HS-27A (cell line): ENCODE results near the gene SPTAN1.
A peak's percentile ranks its signal among the peaks of the same experiment; 100 is the strongest.
"Not testable (repeated sequence)": the region's sequence is repeated elsewhere in the genome, so short reads cannot be mapped to it uniquely, and the experiment has no call there.

Experiments
- DNase-seq: peaks from one replicate; pipeline ENCODE4 v3.0.0-alpha.2; 2012; ENCODE audit warnings: low read depth, missing footprints

The SPTAN1 gene

GRCh38 chr9:128632486-128632885, 80.1 kb downstream of the SPTAN1 start:
- no peak for DNase-seq

GRCh38 chr9:128633057-128633456, 80.7 kb downstream of the SPTAN1 start:
- no peak for DNase-seq

DNA sequence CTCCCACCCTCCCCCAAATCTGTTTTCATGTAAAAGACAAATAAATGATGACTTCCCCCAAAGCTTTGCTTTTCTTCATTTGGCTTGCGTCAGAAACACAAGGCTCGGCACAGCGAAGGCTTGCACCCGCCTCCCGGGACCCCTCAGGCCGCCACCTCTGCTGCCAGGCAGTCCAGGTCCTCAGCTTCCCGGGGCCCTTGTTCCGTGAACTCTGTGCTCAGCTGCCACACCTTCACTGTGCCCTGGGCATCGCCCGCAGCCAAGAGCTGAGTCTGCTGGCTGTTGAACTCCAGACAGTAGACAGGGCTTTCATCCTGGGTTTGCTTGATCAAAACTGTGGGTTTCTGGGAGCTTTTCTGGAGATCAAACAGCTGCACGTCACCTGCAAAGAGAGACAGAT, 81.2 kb downstream of the SPTAN1 start:
- DNase-seq, result no peak

GRCh38 chr9:128634111-128634510, 81.7 kb downstream of the SPTAN1 start:
- DNase-seq, result no peak

DNA sequence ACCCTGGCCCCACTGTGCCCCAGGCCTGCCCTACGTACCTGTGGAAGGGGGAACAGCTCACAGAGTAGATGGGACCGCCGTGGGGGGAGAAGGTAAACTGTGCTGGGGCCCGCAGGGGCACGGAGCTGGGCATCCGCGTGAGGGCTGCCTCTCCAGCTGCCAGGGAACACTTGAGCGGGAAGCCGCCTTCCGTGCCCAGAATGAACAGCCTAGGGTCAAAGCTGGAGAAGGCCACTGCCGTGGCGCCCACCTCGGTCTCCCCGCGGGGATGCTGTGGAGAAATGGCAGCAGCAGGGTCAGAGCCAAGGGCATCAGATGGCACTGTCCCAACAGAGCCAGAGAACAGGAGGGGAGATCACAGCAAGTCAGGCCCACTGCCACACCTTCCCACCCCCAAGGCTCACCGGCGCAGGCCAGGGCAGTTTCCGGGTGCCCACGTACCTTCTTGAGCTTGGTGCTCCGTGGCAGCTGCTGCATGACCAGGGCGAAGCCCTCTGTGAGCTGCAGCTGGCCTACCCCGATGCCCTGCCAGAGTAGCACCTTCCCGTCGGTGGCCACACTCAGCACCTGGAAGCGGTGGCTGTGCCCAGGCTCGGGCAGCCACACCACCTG, 82.4 kb downstream of the SPTAN1 start:
- DNase-seq, result no peak

DNA sequence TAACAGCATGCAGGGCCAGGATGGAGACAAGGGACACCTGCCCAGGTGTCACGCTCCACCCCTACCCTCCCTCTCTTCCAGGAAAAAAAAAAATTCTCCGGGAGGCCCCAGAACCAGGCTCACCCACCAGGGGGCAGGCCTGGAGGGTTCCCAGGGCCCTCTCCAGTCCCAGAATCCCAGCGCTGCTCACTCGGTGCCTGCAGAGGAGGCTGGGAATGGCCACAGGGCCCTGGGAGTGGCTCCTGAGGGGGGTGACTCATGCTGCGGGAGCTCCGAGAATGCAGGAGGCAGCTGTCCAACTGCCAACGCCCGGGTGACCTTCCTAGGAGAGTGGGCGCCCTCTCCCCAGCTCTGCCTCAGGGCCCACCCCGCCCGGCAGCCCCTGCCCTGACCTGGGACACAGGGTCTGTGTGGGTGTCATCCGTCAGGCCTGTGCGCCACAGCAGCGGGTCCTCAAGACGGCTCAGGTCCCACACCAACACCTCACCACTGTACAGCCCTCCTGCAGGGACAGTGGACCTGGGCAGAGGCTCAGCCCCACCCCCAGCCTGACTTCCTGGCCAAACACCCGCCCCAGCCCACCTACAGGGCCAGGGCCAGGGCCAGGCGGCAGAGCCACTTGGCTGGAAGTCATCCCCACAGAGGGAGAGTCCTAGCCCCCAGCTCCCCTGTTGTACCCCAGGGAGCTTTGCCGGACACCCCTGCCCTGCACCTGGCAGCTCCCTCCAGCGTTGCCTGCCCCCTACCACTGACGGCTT, 83.1 kb downstream of the SPTAN1 start:
- peak; percentile 96 for DNase-seq

DNA sequence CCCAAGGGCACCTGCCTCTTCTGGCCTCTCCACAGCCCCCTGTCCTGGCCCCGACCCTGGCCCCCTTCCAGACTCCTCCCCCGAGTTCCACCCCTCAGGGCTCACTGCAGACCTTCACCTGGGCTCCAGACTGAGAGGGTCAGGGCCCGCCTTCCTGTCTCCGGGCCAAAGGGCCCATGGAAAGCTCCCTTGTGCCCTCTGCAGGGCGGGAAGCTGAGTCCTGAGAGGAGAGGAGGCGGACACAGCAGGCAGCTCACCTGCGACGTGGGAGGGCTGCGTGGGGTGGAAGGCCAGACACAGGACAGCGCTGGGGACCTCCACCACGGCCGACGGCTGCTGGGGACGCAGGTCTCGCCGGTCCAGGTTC, 83.6 kb downstream of the SPTAN1 start:
- DNase-seq, result no peak

GRCh38 chr9:128636556-128637530, 84.5 kb downstream of the SPTAN1 start:
- DNase-seq, result no peak

GRCh38 chr9:128637656-128638055, 85.3 kb downstream of the SPTAN1 start:
- DNase-seq, result no peak

- DNase-seq, result no peak
Observed at GRCh38 chr9:128638580-128638979, 86.2 kb downstream of the SPTAN1 start.

- DNase-seq, result no peak
Observed at GRCh38 chr9:128640603-128641002, 88.2 kb downstream of the SPTAN1 start.

- no peak for DNase-seq
Observed at GRCh38 chr9:128642675-128643245, 90.4 kb downstream of the SPTAN1 start.

DNA sequence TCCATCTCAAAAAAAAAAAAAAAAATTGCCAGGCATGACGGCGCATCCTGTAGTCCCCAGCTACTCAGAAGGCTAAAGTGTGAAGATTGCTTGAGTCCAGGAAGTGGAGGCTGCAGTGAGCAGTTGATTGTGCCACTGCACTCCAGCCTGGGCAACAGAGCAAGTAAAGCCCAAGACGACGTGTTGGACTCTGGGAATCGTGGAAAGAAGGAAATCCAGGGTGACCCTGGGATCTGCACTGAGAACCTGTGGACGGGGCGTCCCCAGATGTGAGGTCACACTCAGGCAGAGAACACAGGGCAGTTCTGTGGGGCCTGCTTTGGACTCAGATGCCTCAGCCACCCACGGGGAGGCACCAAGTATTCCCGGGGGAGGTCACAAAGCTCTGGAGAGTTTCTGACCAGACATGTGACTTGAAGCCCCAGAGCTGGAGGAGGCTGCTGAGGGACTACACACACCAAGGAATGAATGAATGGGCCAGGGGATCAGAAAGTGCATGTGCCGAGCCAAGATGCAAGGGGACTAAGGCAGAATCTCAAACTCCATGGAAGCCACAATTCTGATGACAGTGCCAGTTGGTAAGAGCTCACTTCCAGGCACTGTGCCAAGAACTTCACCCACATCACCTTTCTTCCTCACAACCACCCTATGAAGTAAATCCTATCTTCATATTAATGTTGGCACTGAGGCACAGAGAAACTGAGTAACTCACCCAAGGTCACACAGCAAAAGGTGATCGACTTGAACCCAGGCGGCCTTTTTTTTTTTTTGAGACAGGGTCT, 91.3 kb downstream of the SPTAN1 start:
- DNase-seq, result no peak

DNA sequence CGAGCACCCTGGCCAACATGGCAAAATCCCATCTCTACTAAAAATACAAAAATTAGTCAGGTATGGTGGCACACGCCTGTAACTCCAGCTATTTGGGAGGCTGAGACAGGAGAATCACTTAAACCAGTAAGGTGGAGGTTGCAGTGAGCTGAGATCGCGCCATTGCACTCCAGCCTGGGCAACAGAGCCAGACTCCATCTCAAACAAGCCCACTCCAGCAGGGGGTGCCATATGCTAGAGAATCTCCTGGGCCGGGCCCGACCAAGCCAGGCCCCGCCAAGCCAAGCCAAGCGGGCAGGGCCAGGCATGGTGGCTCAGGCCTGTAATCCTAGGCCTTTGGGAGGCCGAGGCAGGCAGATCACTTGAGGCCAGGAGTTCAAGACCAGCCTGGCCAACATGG, 95.8 kb downstream of the SPTAN1 start:
- DNase-seq, result not testable (repeated sequence)

- no peak for DNase-seq
Observed at GRCh38 chr9:128651798-128652197, 99.4 kb downstream of the SPTAN1 start.

GRCh38 chr9:128653908-128654307, 101.5 kb downstream of the SPTAN1 start:
- no peak for DNase-seq

DNA sequence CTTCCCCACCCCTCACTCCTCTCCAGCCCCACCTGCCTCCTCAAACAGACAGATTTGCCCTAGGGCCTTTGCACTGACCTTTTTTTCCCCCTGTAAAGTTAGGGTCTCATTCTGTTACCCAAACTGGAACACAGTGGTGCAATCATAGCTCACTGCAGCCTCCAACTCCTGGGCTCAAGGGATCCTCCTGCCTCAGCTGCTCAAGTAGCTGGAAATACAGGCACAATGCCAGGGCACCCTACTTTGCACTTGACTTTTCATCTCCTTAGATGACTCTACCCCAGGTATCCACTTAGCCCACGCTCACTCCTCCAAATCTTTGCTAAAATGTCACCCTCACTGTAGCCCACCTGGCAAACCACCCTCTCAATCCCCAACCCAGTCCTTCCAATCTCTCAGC, 102.1 kb downstream of the SPTAN1 start:
- DNase-seq, result no peak

DNA sequence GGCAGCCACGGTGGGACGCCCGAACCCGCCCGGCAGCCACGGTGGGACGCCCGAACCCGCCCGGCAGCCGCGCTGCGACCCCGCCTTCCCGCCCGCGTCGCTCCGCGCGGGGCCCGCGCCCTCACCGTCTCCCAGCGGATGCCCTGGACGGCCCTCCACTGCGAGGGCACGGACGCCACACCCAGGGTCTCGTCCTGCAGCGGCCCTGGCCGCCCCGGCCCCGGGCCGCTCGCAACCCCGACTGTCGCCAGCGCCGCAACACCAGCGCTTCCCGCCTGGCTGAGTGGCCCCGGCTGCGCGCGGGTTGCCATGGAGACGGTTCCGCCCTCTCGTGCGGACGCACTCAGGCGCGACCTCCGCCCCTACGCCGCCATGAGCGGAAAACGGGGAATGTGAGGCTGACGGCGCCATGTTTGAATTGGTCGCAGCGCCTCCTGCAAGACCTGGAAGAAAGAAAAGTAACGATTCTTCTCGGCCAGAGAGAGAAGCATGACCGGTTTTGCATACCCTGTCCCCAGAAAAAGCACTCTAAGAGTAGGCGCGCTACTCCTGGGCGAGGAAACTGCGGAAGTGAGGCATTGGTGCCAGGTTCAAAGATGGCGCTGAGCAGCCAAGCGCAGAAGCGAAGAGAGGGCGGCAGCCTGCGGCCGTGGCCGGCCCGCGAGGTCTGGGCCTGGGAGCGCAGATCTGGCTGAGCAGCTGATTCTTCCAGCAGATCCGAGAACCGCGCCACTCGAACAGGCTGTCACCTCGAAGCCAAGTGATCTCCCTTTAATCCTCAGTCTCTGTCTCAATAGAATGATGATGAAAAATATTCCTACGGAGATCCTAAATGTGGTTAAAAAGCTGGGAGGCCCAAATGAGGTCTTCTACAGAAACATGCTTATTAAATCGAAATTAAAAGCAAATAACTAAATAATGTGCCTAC, 104.3 kb downstream of the SPTAN1 start, which contains the start of gene DYNC2I2:
Gene DYNC2I2 (minus strand): TSS at position 432 of the 928 bp plus-strand sequence. CDS start 121 bp downstream, at position 311.
- peak; percentile 94 for DNase-seq

DNA sequence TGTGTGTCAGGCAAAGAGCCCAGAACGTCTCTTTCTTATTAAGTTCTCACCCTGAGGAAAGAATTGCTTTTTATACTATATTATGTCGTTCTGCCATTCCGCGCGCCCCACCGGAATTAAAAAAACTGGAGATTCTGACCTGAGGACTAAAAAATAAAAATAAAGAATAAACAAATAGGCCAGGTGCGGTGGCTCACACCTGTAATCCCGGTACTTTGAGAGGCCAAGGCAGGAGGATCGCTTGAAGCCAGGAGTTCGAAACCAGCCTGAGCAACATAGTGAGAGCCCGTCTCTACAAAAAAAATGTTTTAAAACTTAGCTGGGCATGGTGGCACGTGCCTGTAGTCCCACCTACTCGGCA, 104.9 kb downstream of the SPTAN1 start:
- no peak for DNase-seq

GRCh38 chr9:128657796-128658195, 105.4 kb downstream of the SPTAN1 start:
- DNase-seq, result no peak
